Body of pancreas (tissue), 4 donors: ENCODE results near the gene ADGRD1.

Experiments used
- CTCF ChIP-seq, 7 experiments: fragments of 450-650 bp in 4 of 7; fragments of 200-600 bp in 3 of 7; sonication (generic) in 3 of 7; IDR thresholded peaks; one replicate each; pipeline ENCODE4 v1.5.1; 2016 to 2019; ENCODE audit warnings: antibody characterized with exemption in 7 of 7
- POLR2A ChIP-seq, 3 donors: fragments of 450-650 bp; IDR thresholded peaks; one replicate each; pipeline ENCODE4 v1.6.1; 2016; ENCODE audit warnings: antibody characterized with exemption in 3 of 3, mild to moderate bottlenecking in 2 of 3

GRCh38 chr12:130982565-130983225, 29.0 kb downstream of the ADGRD1 start:
- no peak for TF ChIP-seq CTCF (IDR thresholded peaks at IDR 0.05)
- no peak for TF ChIP-seq POLR2A (IDR thresholded peaks at IDR 0.05)
